HepG2 (cell line): ENCODE results near the gene PMM2. TPM values are rescaled to one million over a fixed set of nuclear protein-coding genes. Genes with fewer than 3 reads are reported as not detected.

Experiments
- EP300 ChIP-seq, 3 experiments: sonication (generic) in 1 of 3; formaldehyde crosslinking in 1 of 3; IDR thresholded peaks; 2 replicates each; pipeline versions ENCODE4 v1.5.1 to v1.6.1; 2011 to 2020; ENCODE audit warnings: low read depth in 2 of 3, low read length in 2 of 3, borderline replicate concordance in 1 of 3, improper control_type of control experiment in 1 of 3, mild to moderate bottlenecking in 1 of 3, missing genetic modification reagents in 1 of 3, moderate library complexity in 1 of 3
- GZF1 ChIP-seq: sonication (generic); formaldehyde crosslinking; IDR thresholded peaks from 2 replicates; pipeline ENCODE4 v1.5.1; 2020; ENCODE audit warnings: mild to moderate bottlenecking, missing genetic modification reagents
- IKZF1 ChIP-seq: fragments of 450-650 bp; IDR thresholded peaks from 2 replicates; pipeline ENCODE4 v1.7.1; 2016
- KMT2B ChIP-seq: IDR thresholded peaks from 2 replicates; pipeline ENCODE4 v1.6.1; 2016; ENCODE audit warnings: missing genetic modification reagents, missing compliant biosample characterization
- PTBP1 ChIP-seq: fragments of 200-400 bp; formaldehyde crosslinking; IDR thresholded peaks from 2 replicates; pipeline ENCODE4 v1.6.1; 2018; ENCODE audit warnings: low read length, low read depth; ENCODE audit not compliant: poor library complexity, severe bottlenecking
- RARA ChIP-seq: IDR thresholded peaks from 2 replicates; pipeline ENCODE4 v1.6.1; 2016; ENCODE audit warnings: missing genetic modification reagents, missing compliant biosample characterization
- RELA ChIP-seq: sonication (generic); formaldehyde crosslinking; IDR thresholded peaks from 2 replicates; pipeline ENCODE4 v1.4.0; 2020; ENCODE audit warnings: missing genetic modification reagents
- SALL1 ChIP-seq: sonication (generic); formaldehyde crosslinking; IDR thresholded peaks from 2 replicates; pipeline ENCODE4 v1.8.0; 2022; ENCODE audit warnings: mild to moderate bottlenecking, missing genetic modification reagents
- SRSF9 ChIP-seq: fragments of 200-400 bp; formaldehyde crosslinking; IDR thresholded peaks from 2 replicates; pipeline ENCODE4 v1.6.1; 2018; ENCODE audit warnings: borderline replicate concordance, mild to moderate bottlenecking, low read depth, low read length; ENCODE audit not compliant: insufficient read depth, poor library complexity, severe bottlenecking
- ZBTB42 ChIP-seq: sonication (generic); formaldehyde crosslinking; IDR thresholded peaks from 2 replicates; pipeline ENCODE4 v1.5.0; 2020; ENCODE audit warnings: mild to moderate bottlenecking, missing genetic modification reagents
- ZFP36L1 ChIP-seq: sonication (generic); formaldehyde crosslinking; IDR thresholded peaks from 2 replicates; pipeline ENCODE4 v1.8.0; 2022; ENCODE audit warnings: mild to moderate bottlenecking, missing genetic modification reagents, moderate library complexity
- ZNF230 ChIP-seq: sonication (generic); formaldehyde crosslinking; IDR thresholded peaks from 2 replicates; pipeline ENCODE4 v1.4.0; 2020; ENCODE audit warnings: mild to moderate bottlenecking, missing genetic modification reagents
- ZNF274 ChIP-seq: sonication (generic); formaldehyde crosslinking; IDR thresholded peaks from 2 replicates; pipeline ENCODE4 v1.5.1; 2020; ENCODE audit warnings: mild to moderate bottlenecking, missing genetic modification reagents
- ZNF547 ChIP-seq: sonication (generic); formaldehyde crosslinking; IDR thresholded peaks from 2 replicates; pipeline ENCODE4 v1.5.1; 2020; ENCODE audit warnings: mild to moderate bottlenecking, missing genetic modification reagents
- ZNF564 ChIP-seq: sonication (generic); formaldehyde crosslinking; IDR thresholded peaks from 2 replicates; pipeline ENCODE4 v1.8.1; 2023; ENCODE audit warnings: mild to moderate bottlenecking, missing genetic modification reagents
- ZSCAN20 ChIP-seq: sonication (generic); formaldehyde crosslinking; IDR thresholded peaks from 2 replicates; pipeline ENCODE4 v1.4.0; 2020; ENCODE audit warnings: missing genetic modification reagents, mild to moderate bottlenecking, borderline replicate concordance
- polyA plus RNA-seq, 8 experiments: library from polyadenylated mRNA; depleted of rRNA in 3 of 8; stranded (reverse) in 7 of 8; unstranded in 1 of 8; fragments of >200 nt; fragmentation: Illumina TruSeq in 4 of 8; extraction: Trizol in 4 of 8; gene quantifications; 2 replicates each; pipeline versions ENCODE4 v1.2.1 to v1.2.3, GENCODE V29; 2011 to 2016; ENCODE audit warnings: low read depth in 4 of 8, missing spikeins in 1 of 8, mixed read lengths in 1 of 8; ENCODE audit not compliant: insufficient read depth in 1 of 8
- total RNA-seq, 5 experiments: library from RNA; depleted of rRNA; stranded (reverse); fragments of >200 nt; fragmentation: Illumina TruSeq; extraction: Trizol; gene quantifications; 2 replicates each; pipeline ENCODE4 v1.2.3, GENCODE V29; 2016; ENCODE audit warnings: low read depth in 1 of 5
- TF ChIP-seq, protein P1 (sequence below): sonication (generic); formaldehyde crosslinking; IDR thresholded peaks from 2 replicates; pipeline ENCODE4 v1.8.0; 2023; ENCODE audit warnings: mild to moderate bottlenecking, missing genetic modification reagents
- TF ChIP-seq, protein P2 (sequence below): sonication (generic); formaldehyde crosslinking; IDR thresholded peaks from 2 replicates; pipeline ENCODE4 v1.8.0; 2022; ENCODE audit warnings: mild to moderate bottlenecking, missing genetic modification reagents
- TF ChIP-seq, protein P3 (sequence below): sonication (generic); formaldehyde crosslinking; IDR thresholded peaks from 2 replicates; pipeline ENCODE4 v1.4.0; 2020; ENCODE audit warnings: missing genetic modification reagents
- TF ChIP-seq, protein P4 (sequence below): sonication (generic); formaldehyde crosslinking; IDR thresholded peaks from 2 replicates; pipeline ENCODE4 v1.5.0; 2020; ENCODE audit warnings: mild to moderate bottlenecking, missing genetic modification reagents
- TF ChIP-seq, protein P5 (sequence below): sonication (generic); formaldehyde crosslinking; IDR thresholded peaks from 2 replicates; pipeline ENCODE4 v1.5.0; 2020; ENCODE audit warnings: missing genetic modification reagents
- TF ChIP-seq, protein P6 (sequence below): sonication (generic); formaldehyde crosslinking; IDR thresholded peaks from 2 replicates; pipeline ENCODE4 v1.8.1; 2023; ENCODE audit warnings: missing genetic modification reagents, mild to moderate bottlenecking, borderline replicate concordance

PMM2 gene
- total and polyA plus RNA-seq, 2 of the 13 experiments (the other 11 are each of a cell fraction or from before 2014, with no cell fraction given) = 52.2 to 93.7 TPM

DNA sequence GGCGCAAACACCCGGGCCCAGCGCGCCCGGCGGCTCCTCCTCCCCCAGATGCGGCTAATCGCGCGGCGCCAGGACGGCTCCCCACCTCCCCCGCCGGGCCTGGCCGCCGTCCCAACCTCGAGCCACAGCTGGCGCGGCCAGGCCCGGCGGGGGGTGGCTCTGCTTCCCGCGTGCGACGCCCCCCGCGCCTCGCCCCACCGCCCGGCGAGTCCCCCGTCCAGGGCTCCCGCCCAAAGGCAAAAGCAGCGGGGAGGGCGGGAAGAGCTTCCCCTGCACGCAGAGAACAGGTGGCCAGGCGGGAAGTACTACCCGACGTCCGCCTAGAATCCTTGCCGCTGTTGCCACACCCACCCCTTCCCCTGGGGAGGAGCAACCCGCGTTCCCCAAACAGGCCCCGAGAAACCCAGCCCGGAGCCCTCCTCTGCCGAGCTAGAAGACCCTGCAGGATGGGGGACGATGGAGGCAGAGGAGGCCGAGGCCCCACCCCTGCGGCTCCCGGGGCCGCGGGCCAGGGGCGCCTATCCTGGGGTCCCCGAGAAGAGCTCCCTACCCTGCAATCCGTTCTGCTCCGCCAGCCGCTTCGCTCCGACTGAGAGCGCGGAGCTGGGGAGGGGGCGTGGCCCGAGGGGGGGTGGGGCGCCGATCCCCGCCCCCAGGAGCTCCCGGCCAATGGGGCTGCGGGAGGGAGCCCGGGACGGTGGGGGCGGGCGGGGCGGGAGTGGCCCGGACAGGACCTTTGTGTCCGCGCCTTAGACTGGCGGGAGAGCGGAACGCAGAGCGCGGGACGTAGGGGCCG, 71.0 kb downstream of the PMM2 start, which contains the start of gene CARHSP1 (continued):
- TF ChIP-seq, protein P1, sequence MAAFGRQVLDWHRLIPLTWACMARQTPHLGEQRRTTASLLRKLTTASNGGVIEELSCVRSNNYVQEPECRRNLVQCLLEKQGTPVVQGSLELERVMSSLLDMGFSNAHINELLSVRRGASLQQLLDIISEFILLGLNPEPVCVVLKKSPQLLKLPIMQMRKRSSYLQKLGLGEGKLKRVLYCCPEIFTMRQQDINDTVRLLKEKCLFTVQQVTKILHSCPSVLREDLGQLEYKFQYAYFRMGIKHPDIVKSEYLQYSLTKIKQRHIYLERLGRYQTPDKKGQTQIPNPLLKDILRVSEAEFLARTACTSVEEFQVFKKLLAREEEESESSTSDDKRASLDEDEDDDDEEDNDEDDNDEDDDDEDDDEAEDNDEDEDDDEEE (CRISPR knock-in tag) = peak; percentile 79
- TF ChIP-seq EP300 (IDR thresholded peaks at IDR 0.05; ENCODE audit: low read depth in 2 of 2, low read length in 2 of 2) = peak in 1 of 2 experiments; percentile 4; a peak in 1 of 4 replicates
- TF ChIP-seq EP300 (CRISPR knock-in tag; IDR thresholded peaks at IDR 0.05; ENCODE audit: borderline replicate concordance) = no peak
- TF ChIP-seq RARA (CRISPR knock-in tag) = no peak
- TF ChIP-seq, protein P2, sequence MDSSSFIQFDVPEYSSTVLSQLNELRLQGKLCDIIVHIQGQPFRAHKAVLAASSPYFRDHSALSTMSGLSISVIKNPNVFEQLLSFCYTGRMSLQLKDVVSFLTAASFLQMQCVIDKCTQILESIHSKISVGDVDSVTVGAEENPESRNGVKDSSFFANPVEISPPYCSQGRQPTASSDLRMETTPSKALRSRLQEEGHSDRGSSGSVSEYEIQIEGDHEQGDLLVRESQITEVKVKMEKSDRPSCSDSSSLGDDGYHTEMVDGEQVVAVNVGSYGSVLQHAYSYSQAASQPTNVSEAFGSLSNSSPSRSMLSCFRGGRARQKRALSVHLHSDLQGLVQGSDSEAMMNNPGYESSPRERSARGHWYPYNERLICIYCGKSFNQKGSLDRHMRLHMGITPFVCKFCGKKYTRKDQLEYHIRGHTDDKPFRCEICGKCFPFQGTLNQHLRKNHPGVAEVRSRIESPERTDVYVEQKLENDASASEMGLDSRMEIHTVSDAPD (CRISPR knock-in tag) = peak; percentile 68; the same call in 1 of the 2 replicates
- TF ChIP-seq KMT2B (CRISPR knock-in tag) = peak; percentile 69
- peak; percentile 87 for TF ChIP-seq ZNF274 (CRISPR knock-in tag)
- TF ChIP-seq, protein P3, sequence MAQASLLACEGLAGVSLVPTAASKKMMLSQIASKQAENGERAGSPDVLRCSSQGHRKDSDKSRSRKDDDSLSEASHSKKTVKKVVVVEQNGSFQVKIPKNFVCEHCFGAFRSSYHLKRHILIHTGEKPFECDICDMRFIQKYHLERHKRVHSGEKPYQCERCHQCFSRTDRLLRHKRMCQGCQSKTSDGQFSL (CRISPR knock-in tag) = peak; percentile 82; the same call in 1 of the 2 replicates
- TF ChIP-seq, protein P4, sequence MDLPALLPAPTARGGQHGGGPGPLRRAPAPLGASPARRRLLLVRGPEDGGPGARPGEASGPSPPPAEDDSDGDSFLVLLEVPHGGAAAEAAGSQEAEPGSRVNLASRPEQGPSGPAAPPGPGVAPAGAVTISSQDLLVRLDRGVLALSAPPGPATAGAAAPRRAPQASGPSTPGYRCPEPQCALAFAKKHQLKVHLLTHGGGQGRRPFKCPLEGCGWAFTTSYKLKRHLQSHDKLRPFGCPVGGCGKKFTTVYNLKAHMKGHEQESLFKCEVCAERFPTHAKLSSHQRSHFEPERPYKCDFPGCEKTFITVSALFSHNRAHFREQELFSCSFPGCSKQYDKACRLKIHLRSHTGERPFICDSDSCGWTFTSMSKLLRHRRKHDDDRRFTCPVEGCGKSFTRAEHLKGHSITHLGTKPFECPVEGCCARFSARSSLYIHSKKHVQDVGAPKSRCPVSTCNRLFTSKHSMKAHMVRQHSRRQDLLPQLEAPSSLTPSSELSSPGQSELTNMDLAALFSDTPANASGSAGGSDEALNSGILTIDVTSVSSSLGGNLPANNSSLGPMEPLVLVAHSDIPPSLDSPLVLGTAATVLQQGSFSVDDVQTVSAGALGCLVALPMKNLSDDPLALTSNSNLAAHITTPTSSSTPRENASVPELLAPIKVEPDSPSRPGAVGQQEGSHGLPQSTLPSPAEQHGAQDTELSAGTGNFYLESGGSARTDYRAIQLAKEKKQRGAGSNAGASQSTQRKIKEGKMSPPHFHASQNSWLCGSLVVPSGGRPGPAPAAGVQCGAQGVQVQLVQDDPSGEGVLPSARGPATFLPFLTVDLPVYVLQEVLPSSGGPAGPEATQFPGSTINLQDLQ = peak; percentile 31; the same call in 1 of the 2 replicates
- TF ChIP-seq ZFP36L1 = peak; percentile 56; the same call in 1 of the 2 replicates
- peak; percentile 60 for TF ChIP-seq PTBP1
- no peak for TF ChIP-seq RELA
- no peak for TF ChIP-seq SRSF9
- peak; percentile 72 for TF ChIP-seq SALL1
- TF ChIP-seq ZSCAN20 (CRISPR knock-in tag) = peak; percentile 57; the same call in 1 of the 2 replicates
- TF ChIP-seq ZNF564 = peak; percentile 22; the same call in 1 of the 2 replicates
- TF ChIP-seq IKZF1 = no peak
- TF ChIP-seq, protein P5, sequence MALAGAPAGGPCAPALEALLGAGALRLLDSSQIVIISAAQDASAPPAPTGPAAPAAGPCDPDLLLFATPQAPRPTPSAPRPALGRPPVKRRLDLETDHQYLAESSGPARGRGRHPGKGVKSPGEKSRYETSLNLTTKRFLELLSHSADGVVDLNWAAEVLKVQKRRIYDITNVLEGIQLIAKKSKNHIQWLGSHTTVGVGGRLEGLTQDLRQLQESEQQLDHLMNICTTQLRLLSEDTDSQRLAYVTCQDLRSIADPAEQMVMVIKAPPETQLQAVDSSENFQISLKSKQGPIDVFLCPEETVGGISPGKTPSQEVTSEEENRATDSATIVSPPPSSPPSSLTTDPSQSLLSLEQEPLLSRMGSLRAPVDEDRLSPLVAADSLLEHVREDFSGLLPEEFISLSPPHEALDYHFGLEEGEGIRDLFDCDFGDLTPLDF (CRISPR knock-in tag) = no peak
- peak; percentile 69 for TF ChIP-seq ZNF547
- peak; percentile 51; the same call in 1 of the 2 replicates for TF ChIP-seq GZF1 (CRISPR knock-in tag)
- TF ChIP-seq ZBTB42 (CRISPR knock-in tag) = no peak
- TF ChIP-seq, protein P6, sequence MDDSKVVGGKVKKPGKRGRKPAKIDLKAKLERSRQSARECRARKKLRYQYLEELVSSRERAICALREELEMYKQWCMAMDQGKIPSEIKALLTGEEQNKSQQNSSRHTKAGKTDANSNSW (CRISPR knock-in tag) = peak; percentile 39; the same call in 1 of the 2 replicates
- TF ChIP-seq ZNF230 (CRISPR knock-in tag) = peak; percentile 80
